ENCODE data around the gene PPID.
"Not testable (repeated sequence)": the region's sequence is repeated elsewhere in the genome, so short reads cannot be mapped to it uniquely, and the experiment has no call there.

The PPID gene

DNA sequence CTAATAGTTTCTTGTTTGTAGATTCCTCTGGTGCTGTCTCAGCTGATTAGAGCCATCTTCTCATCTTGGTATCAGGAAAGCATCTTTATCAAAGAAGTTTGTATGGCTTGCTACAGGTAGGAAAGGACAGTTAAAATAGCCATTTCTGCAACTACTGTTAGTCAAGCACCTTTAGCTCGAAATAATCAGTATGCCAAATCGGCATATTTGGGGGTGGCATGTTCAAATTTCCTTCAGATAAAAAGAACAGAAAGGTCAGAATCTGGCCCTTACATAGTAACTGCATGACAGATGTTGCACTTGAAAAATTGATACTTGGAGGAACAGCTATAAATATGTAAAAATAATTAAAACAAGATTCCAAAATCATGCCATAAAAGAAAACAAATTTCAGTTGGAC, 56.3 kb downstream of the PPID start:
- Histone ChIP-seq H3K4me3 (ENCODE audit: low read length) (no peak overlapping the region), H3K36me3 (replicated peaks; ENCODE audit: low read depth, low read length) (peaks cover 33% of the 10 kb centered on the region)
- TF ChIP-seq EZH2phosphoT487 (IDR thresholded peaks at IDR 0.05; ENCODE audit: low read depth) (no peak), CTCF (IDR thresholded peaks at IDR 0.05; ENCODE audit: low read depth, low read length) (no peak)

GRCh38 chr4:158664806-158665205, 58.4 kb downstream of the PPID start:
- no peaks in the 10 kb centered on the region for H3K27me3 ChIP-seq (ENCODE audit: low read depth, low read length)

More for the DNA sequence above, 56.3 kb downstream of the PPID start:
- Histone ChIP-seq H2AFZ (ENCODE audit: low read depth, low read length) (no peak overlapping the region), H3K4me1 (ENCODE audit: low read length) (peaks cover 16% of the 10 kb centered on the region), H3K9ac (ENCODE audit: low read length) (no peak overlapping the region), H3K9me3 (ENCODE audit: insufficient read depth, low read length) (no peaks in the 10 kb centered on the region), H3K79me2 (ENCODE audit: low read length) (peaks cover 51% of the 10 kb centered on the region), H3K27ac (ENCODE audit: low read length) (no peak overlapping the region), H4K20me1 (ENCODE audit: insufficient read depth, low read length) (peaks cover 27% of the 10 kb centered on the region), H3K4me2 (ENCODE audit: low read length) (no peak overlapping the region), H3K27me3 (ENCODE audit: low read depth, low read length) (no peaks in the 10 kb centered on the region)

GRCh38 chr4:158663707-158664625, 59.2 kb downstream of the PPID start:
- not testable (repeated sequence) for H3K4me3 ChIP-seq (ENCODE audit: low read length); H4K20me1 ChIP-seq (ENCODE audit: insufficient read depth, low read length); H3K4me2 ChIP-seq (ENCODE audit: low read length); H3K9me3 ChIP-seq (ENCODE audit: insufficient read depth, low read length); H2AFZ ChIP-seq (ENCODE audit: low read depth, low read length); H3K9ac ChIP-seq (ENCODE audit: low read length); H3K4me1 ChIP-seq (ENCODE audit: low read length); H3K27ac ChIP-seq (ENCODE audit: low read length); H3K27me3 ChIP-seq (ENCODE audit: low read depth, low read length)
- Histone ChIP-seq H3K36me3 (replicated peaks; ENCODE audit: low read depth, low read length) (peaks cover 32% of the 10 kb centered on the region), H3K79me2 (ENCODE audit: low read length) (peaks cover 25% of the 10 kb centered on the region)

More at GRCh38 chr4:158664806-158665205, 58.4 kb downstream of the PPID start:
- H3K79me2 ChIP-seq (ENCODE audit: low read length) = peaks cover 33% of the 10 kb centered on the region
- peaks cover 17% of the 10 kb centered on the region for H4K20me1 ChIP-seq (ENCODE audit: insufficient read depth, low read length)
- no peak overlapping the region for H3K4me3 ChIP-seq (ENCODE audit: low read length)
- H3K9ac ChIP-seq (ENCODE audit: low read length) = no peak overlapping the region
- TF ChIP-seq EZH2phosphoT487 (IDR thresholded peaks at IDR 0.05; ENCODE audit: low read depth) (no peak), CTCF (IDR thresholded peaks at IDR 0.05; ENCODE audit: low read depth, low read length) (no peak)
- H2AFZ ChIP-seq (ENCODE audit: low read depth, low read length) = no peak overlapping the region
- H3K9me3 ChIP-seq (ENCODE audit: insufficient read depth, low read length) = no peaks in the 10 kb centered on the region
- peaks cover 10% of the 10 kb centered on the region; the same call in 1 of the 2 replicates for H3K4me1 ChIP-seq (ENCODE audit: low read length)
- no peak overlapping the region for H3K27ac ChIP-seq (ENCODE audit: low read length)
- peaks cover 33% of the 10 kb centered on the region for H3K36me3 ChIP-seq (replicated peaks; ENCODE audit: low read depth, low read length)
- no peak overlapping the region for H3K4me2 ChIP-seq (ENCODE audit: low read length)

GRCh38 chr4:158663255-158663654, 59.9 kb downstream of the PPID start:
- H2AFZ ChIP-seq (ENCODE audit: low read depth, low read length); H3K9me3 ChIP-seq (ENCODE audit: insufficient read depth, low read length); H4K20me1 ChIP-seq (ENCODE audit: insufficient read depth, low read length); H3K27ac ChIP-seq (ENCODE audit: low read length); H3K4me3 ChIP-seq (ENCODE audit: low read length); H3K9ac ChIP-seq (ENCODE audit: low read length); H3K27me3 ChIP-seq (ENCODE audit: low read depth, low read length); H3K4me2 ChIP-seq (ENCODE audit: low read length); H3K4me1 ChIP-seq (ENCODE audit: low read length): not testable (repeated sequence)
- peaks cover 18% of the 10 kb centered on the region for H3K79me2 ChIP-seq (ENCODE audit: low read length)
- peaks cover 26% of the 10 kb centered on the region for H3K36me3 ChIP-seq (replicated peaks; ENCODE audit: low read depth, low read length)
